NCI-H128 (cell line): Measurements from ENCODE around the gene SMIM23.

ENCODE experiments used
- DNase-seq: peaks from one replicate; lab custom pipeline; 2025; ENCODE audit not compliant: unreplicated experiment; lab: John Stamatoyannopoulos, UW

The SMIM23 gene

DNA sequence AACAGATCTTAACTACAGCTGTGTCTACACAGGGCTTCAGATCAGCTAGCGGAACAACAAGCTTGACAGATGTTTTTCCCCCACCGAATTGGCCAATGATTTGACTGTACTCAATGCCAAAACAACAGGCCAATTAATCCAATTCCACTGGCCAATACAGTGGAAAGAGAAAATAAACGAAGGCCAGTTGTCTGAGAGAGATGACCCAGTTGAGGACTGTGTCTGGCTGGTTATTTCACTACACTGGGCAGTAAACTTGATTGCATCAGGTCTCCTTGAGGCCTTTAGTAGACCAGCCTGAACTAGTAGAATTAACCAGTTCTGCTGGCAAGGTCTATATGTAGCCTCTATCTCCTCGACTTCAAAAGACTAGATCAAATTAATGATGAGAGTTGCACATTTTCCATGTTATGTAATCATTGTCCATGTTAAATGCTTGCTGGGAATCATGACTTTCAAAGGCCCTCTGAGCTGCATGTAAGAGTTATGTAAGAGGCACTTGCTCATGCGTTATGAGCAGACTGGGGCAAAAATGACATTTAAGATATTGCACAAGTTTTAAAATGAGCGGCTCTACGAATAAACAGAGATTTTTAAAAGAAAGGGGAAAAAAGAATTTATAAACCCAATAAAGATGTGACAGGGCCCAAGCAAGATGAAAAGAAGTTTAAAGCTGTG, 28.3 kb downstream of the SMIM23 start:
- no peak for DNase-seq

GRCh38 chr5:171816666-171817065, 31.0 kb downstream of the SMIM23 start:
- DNase-seq, result no peak

DNA sequence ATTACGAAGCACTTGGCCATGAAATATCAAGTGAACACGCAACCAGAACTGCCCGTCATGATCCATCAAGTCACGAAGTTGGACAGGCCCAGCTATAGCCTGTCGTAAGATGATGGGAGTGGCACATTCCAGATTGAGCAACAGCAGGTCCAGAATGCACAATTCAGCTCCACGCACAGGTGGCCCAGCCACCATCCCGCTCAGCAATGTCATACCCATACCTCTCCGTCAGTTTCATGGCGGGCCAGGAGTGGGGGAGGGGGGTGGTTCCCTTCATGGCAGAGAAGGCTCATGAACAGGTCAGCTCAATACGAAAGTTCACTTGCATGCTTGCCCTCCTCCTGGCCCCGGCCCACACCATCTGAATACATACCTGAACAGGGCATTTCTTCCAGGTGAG, 34.9 kb downstream of the SMIM23 start:
- no peak for DNase-seq

DNA sequence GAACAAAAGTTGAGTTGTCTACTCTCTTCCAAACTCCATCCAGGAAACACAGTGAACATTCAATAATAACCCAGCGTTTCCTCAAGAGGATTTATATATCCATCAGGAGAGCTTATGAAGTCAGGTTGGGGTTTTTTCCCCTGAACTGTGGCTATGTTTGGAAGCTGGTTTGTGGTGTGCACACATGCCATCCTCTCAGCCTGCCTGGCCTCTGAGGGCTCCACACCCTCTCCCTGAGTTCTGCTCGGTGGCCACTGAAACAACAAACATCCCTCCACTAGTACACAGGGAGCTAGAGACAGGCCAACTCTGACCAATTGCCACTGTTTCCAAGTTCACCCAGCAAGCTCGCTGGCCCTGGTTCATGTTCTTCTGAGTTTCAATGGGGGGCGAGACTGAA, 35.7 kb downstream of the SMIM23 start:
- no peak for DNase-seq

GRCh38 chr5:171823269-171823668, 37.7 kb downstream of the SMIM23 start:
- DNase-seq, result no peak

- no peak for DNase-seq
These were observed 39.4 kb downstream of the SMIM23 start for GRCh38 chr5:171825051-171825450.

DNA sequence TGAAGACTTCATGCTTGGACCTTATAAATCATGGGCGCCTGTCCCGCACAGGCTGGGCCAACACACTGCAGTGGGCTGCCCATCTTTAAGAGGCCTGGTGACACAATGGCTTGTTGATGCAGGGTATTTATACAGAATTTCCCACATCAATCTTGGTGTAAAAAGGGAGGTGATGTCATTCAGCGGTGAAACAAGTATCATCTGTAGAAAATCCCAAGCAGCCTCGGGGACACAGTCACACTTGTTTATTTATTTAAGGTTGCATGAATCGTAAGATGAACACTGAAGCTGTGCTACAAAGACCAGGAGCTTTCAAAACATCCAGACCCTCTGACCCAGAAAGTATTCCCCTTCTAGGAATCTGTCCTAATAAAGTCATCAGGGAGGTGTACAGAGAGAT, 40.5 kb downstream of the SMIM23 start:
- DNase-seq, result no peak

GRCh38 chr5:171827162-171827561, 41.5 kb downstream of the SMIM23 start:
- DNase-seq, result no peak

DNA sequence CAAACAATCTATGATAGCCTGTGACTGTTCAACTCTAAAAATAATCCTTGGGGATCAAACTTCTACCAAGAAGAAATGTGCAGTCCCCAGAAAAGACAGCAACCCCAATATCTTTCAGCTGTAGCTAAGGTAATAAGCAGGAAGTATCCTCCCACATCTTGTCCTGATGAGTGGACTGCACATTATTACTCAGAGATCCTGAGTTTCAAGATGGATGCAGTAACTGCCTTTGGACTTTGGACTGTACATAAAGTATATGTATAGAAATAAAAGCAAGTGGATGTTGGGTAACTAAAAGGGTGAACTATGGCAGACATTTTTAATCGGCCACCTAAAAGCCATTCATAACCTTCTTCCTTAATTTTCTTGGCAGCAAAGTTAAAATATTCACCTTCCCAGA, 45.1 kb downstream of the SMIM23 start:
- DNase-seq, result no peak

DNA sequence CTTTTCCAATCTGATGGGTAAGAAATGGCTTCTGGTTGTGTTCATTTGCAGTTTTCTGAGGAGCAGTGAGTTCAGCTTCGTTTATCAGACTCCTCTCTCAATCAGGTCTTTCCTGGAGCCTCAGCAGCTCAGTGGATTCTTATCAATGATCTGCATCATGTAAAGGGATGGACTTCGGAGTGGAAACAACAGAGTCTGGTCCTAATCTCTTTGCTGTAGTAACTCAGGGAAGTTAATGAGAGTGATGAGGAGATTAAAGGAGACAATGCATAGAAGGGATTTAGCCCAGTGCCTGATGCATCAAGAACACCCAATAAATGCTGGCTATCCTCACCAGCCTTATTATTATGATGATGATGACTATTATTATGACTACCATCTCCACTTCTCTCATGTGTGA, 47.2 kb downstream of the SMIM23 start:
- no peak for DNase-seq

DNA sequence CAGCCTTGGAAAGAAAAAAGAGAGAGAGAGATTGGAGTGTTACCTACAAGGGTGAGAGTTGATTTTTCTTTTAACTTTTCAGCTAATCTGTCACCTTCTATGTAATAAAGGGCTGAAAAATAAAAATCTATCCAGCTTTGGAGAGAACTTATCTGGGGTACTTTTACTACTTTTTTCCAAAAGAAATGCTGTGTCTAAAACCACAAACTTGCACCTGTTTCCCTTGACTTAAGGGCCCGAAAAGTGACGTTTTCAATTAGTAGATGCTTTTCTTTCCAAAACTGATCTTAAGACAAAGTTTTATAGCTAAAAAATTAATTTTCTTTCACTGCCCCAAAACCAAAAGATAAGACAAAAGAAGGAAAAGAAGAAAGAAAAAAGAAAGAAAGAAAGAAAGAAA, 48.8 kb downstream of the SMIM23 start:
- no peak for DNase-seq

- no peak for DNase-seq
These were observed 49.4 kb downstream of the SMIM23 start for GRCh38 chr5:171835066-171835465.

- no peak for DNase-seq
These were observed 51.9 kb downstream of the SMIM23 start for GRCh38 chr5:171837522-171837921.

DNA sequence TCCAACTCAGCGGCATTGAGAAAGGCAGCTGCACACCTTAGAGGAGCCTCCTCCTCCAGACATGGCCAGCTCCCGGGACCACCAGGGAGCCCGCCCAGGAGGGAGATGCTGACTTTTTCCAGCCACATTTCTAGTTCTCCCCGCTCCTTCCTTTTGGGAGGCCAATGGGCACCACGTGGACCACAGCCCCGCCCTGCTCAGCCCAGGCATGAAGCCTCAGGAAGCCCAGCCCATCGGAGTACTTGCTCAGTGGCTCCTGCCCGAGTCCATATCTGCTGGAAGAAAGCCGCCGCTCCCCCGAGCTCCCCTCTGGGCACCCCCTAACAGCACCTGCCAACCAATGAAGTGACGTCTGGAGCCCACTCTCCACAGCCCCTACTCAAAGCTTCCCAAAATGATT, 52.4 kb downstream of the SMIM23 start:
- DNase-seq, result no peak

GRCh38 chr5:171839112-171839511, 53.5 kb downstream of the SMIM23 start:
- DNase-seq, result no peak

DNA sequence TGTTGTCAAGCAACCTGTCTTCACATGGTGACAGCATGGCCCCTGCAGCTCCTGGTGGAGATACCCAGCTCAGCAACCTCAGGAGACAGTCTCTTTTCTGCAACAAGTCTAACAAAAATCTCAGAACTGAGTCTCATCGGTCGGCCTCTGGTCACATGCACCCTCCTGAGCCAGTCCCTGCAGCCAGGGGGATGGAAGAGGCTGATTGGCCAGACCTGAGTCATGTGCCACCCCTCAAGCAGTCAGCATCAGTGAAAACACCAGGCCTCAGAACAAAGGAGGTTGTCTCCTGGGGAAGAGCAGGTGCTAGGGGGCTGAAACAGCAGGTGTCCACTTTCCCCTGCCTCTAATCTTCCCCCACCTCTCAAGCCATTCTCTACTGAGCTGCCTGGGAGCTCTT, 54.4 kb downstream of the SMIM23 start:
- DNase-seq, result no peak
